H9 (cell line): ENCODE measurements around the gene CD47. TPM values are rescaled to one million over a fixed set of nuclear protein-coding genes. Genes with fewer than 3 reads are reported as not detected.

Source experiments
- DNase-seq: peaks from one replicate; pipeline ENCODE4 v3.0.0-alpha.2; 2017
- H2AFZ ChIP-seq: one replicate; pipeline ENCODE4 v1.6.1; 2013; ENCODE audit warnings: mild to moderate bottlenecking, low read length, control low read depth, moderate library complexity
- H2AK5ac ChIP-seq: 2 replicates; pipeline ENCODE4 v1.6.1; 2013; ENCODE audit warnings: low read length, control low read depth, mixed read lengths; ENCODE audit not compliant: insufficient read length
- H2BK120ac ChIP-seq: one replicate; pipeline ENCODE4 v1.6.1; 2013; ENCODE audit warnings: low read depth, mild to moderate bottlenecking, low read length, control low read depth, inconsistent platforms; ENCODE audit not compliant: poor library complexity, severe bottlenecking
- H2BK12ac ChIP-seq: 2 replicates; pipeline ENCODE4 v1.6.1; 2013; ENCODE audit warnings: low read length, control low read depth, mixed read lengths, low read depth; ENCODE audit not compliant: insufficient read length
- H2BK15ac ChIP-seq: 2 replicates; pipeline ENCODE4 v1.6.1; 2013; ENCODE audit warnings: low read depth, low read length, control low read depth
- H2BK20ac ChIP-seq: one replicate; pipeline ENCODE4 v1.6.1; 2013; ENCODE audit warnings: low read depth, mild to moderate bottlenecking, low read length, control low read depth, inconsistent platforms; ENCODE audit not compliant: poor library complexity, severe bottlenecking
- H2BK5ac ChIP-seq: 2 replicates; pipeline ENCODE4 v1.6.1; 2013; ENCODE audit warnings: low read length, control low read depth, mixed read lengths; ENCODE audit not compliant: insufficient read length
- H3K14ac ChIP-seq: 2 replicates; pipeline ENCODE4 v1.6.1; 2013; ENCODE audit warnings: low read length, control low read depth; ENCODE audit not compliant: insufficient read depth
- H3K18ac ChIP-seq: 2 replicates; pipeline ENCODE4 v1.6.1; 2013; ENCODE audit warnings: low read depth, mild to moderate bottlenecking, mixed read lengths, low read length, control low read depth; ENCODE audit not compliant: insufficient read length
- H3K23ac ChIP-seq: 2 replicates; pipeline ENCODE4 v1.6.1; 2013; ENCODE audit warnings: low read length, control low read depth, mixed read lengths, low read depth; ENCODE audit not compliant: insufficient read length
- H3K23me2 ChIP-seq: 2 replicates; pipeline ENCODE4 v1.6.1; 2013; ENCODE audit warnings: low read depth, mild to moderate bottlenecking, mixed read lengths, low read length, control low read depth; ENCODE audit not compliant: insufficient read length, poor library complexity, severe bottlenecking
- H3K27ac ChIP-seq: 2 replicates; pipeline ENCODE4 v1.5.1; 2013; ENCODE audit warnings: low read length, control low read depth, mixed read lengths, low read depth; ENCODE audit not compliant: insufficient read length
- H3K27me3 ChIP-seq: 2 replicates; pipeline ENCODE4 v1.6.1; 2013; ENCODE audit warnings: low read length, control low read depth, inconsistent platforms; ENCODE audit not compliant: insufficient read depth
- H3K4ac ChIP-seq: 2 replicates; pipeline ENCODE4 v1.6.1; 2013; ENCODE audit warnings: low read depth, mild to moderate bottlenecking, control low read depth, inconsistent platforms, low read length, moderate library complexity
- H3K4me1 ChIP-seq: 2 replicates; pipeline ENCODE4 v1.6.1; 2013; ENCODE audit warnings: low read length, control low read depth, inconsistent platforms; ENCODE audit not compliant: insufficient read depth
- H3K4me2 ChIP-seq: 2 replicates; pipeline ENCODE4 v1.6.1; 2013; ENCODE audit warnings: low read length, control low read depth, mixed read lengths; ENCODE audit not compliant: insufficient read length, insufficient read depth
- H3K56ac ChIP-seq: 2 replicates; pipeline ENCODE4 v1.6.1; 2013; ENCODE audit warnings: low read depth, mild to moderate bottlenecking, mixed read lengths, low read length, control low read depth; ENCODE audit not compliant: insufficient read length
- H3K79me1 ChIP-seq: 2 replicates; pipeline ENCODE4 v1.6.1; 2013; ENCODE audit warnings: low read depth, mild to moderate bottlenecking, moderate library complexity, low read length, control low read depth, inconsistent platforms; ENCODE audit not compliant: insufficient read depth, poor library complexity, severe bottlenecking
- H3K79me2 ChIP-seq: 2 replicates; pipeline ENCODE4 v1.6.1; 2013; ENCODE audit warnings: low read length, control low read depth, inconsistent platforms; ENCODE audit not compliant: insufficient read depth
- H3K9ac ChIP-seq: 2 replicates; pipeline ENCODE4 v1.6.1; 2013; ENCODE audit warnings: low read length, control low read depth, mixed read lengths; ENCODE audit not compliant: insufficient read length; ENCODE audit errors: extremely low read depth
- H3K9me3 ChIP-seq: one replicate; pipeline ENCODE4 v1.6.1; 2013; ENCODE audit warnings: low read depth, low read length, inconsistent platforms; ENCODE audit not compliant: control insufficient read depth
- H3T11ph ChIP-seq: one replicate; pipeline ENCODE4 v1.6.1; 2013; ENCODE audit warnings: mild to moderate bottlenecking, low read length, control low read depth, inconsistent platforms
- H4K20me1 ChIP-seq: one replicate; pipeline ENCODE4 v1.6.1; 2013; ENCODE audit not compliant: control insufficient read depth, insufficient read length, insufficient read depth
- H4K5ac ChIP-seq: 2 replicates; pipeline ENCODE4 v1.6.1; 2013; ENCODE audit warnings: low read depth, mild to moderate bottlenecking, mixed read lengths, low read length, control low read depth; ENCODE audit not compliant: insufficient read length
- H4K8ac ChIP-seq: replicated peaks from 2 replicates; pipeline ENCODE4 v1.6.1; 2013; ENCODE audit warnings: low read length, control low read depth, mixed read lengths, low read depth; ENCODE audit not compliant: insufficient read length
- H4K91ac ChIP-seq: 2 replicates; pipeline ENCODE4 v1.6.1; 2013; ENCODE audit warnings: low read depth, mild to moderate bottlenecking, moderate library complexity, mixed read lengths, low read length, control low read depth; ENCODE audit not compliant: insufficient read length
- H3K27ac Mint-ChIP-seq, 3 experiments: 2 replicates in 2 of 3; 3 replicates in 1 of 3; pipeline ENCODE4 v1.8.0; 2020 to 2021; ENCODE audit warnings: mixed read lengths in 3 of 3, mild to moderate bottlenecking in 1 of 3, moderate library complexity in 1 of 3
- H3K27me3 Mint-ChIP-seq: 2 replicates; pipeline ENCODE4 v1.8.0; 2021; ENCODE audit warnings: low read depth, mild to moderate bottlenecking, moderate library complexity, mixed read lengths
- H3K36me3 Mint-ChIP-seq, 3 experiments: 2 replicates in 2 of 3; 3 replicates in 1 of 3; pipeline ENCODE4 v1.8.0; 2020 to 2021; ENCODE audit warnings: low read depth in 3 of 3, mixed read lengths in 3 of 3; ENCODE audit not compliant: insufficient read depth in 1 of 3
- H3K4me1 Mint-ChIP-seq, 2 experiments: 2 replicates each; pipeline ENCODE4 v1.8.0; 2020; ENCODE audit warnings: mixed read lengths in 2 of 2
- H3K4me3 Mint-ChIP-seq, 2 experiments: 2 replicates in 1 of 2; 3 replicates in 1 of 2; pipeline ENCODE4 v1.8.0; 2020 to 2021; ENCODE audit warnings: mild to moderate bottlenecking in 2 of 2, mixed read lengths in 2 of 2, moderate library complexity in 1 of 2
- H3K9me3 Mint-ChIP-seq, 2 experiments: 2 replicates in 1 of 2; 3 replicates in 1 of 2; pipeline ENCODE4 v1.8.0; 2020; ENCODE audit warnings: mild to moderate bottlenecking in 2 of 2, mixed read lengths in 2 of 2, moderate library complexity in 1 of 2
- WGBS: extraction: QIAGEN DNeasy Blood & Tissue Kit; methylation state at CpG from one replicate; pipeline ENCODE4 v1.1.7; 2013; ENCODE audit warnings: missing lambda C conversion rate, low lambda C conversion rate, mixed read lengths; ENCODE audit not compliant: insufficient read length; ENCODE audit errors: extremely low coverage; 5-methylcytosine and 5-hydroxymethylcytosine counted together
- total RNA-seq: library from RNA; stranded (reverse); gene quantifications from 2 replicates; pipeline ENCODE4 v1.2.1, GENCODE V29; 2021
- TF ChIP-seq, protein P1 (sequence below): fragments of 200-600 bp; sonication (generic); conservative IDR thresholded peaks from 3 replicates; pipeline ENCODE4 v1.8.0; 2021; ENCODE audit warnings: antibody characterized with exemption, mild to moderate bottlenecking

The CD47 gene
- total RNA-seq, 1 experiment from 2014 or later, result 15.4 TPM

DNA sequence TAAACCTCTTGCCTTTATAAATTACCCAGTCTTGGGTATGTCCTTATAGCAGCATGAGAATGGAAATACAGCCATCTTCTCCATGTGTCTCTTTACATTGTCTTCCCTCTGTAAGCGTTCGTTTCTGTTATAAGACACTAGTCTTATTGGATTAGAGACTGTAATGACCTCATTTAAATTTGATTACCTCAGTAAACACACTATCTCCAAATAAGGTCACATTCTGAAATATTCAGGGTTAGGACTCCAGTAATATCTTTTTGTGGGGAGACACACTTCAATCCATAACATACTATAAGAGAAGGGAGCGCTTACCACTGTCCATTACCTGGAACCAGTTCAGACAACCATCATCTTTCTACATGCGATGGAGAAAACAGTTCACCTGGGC, 34.3 kb upstream of the CD47 start:
- Histone ChIP-seq H2AFZ (no peak overlapping the region), H3K4me2 (no peak overlapping the region), H4K20me1 (no peaks in the 10 kb centered on the region), H3K79me1 (no peaks in the 10 kb centered on the region), H3K27me3 (no peaks in the 10 kb centered on the region), H3K18ac (no peak overlapping the region), H4K8ac (no peak overlapping the region), H3K79me2 (no peaks in the 10 kb centered on the region), H2AK5ac (no peak overlapping the region), H2BK20ac (no peak overlapping the region), H4K91ac (no peak overlapping the region), H3K9me3 (no peaks in the 10 kb centered on the region), H2BK12ac (no peak overlapping the region), H2BK15ac (no peak overlapping the region), H3K56ac (no peak overlapping the region), H3T11ph (no peak overlapping the region), H3K23ac (no peak overlapping the region), H3K9ac (no peak overlapping the region), H4K5ac (no peak overlapping the region), H3K4me1 (peaks cover 4% of the 10 kb centered on the region; the same call in 1 of the 2 replicates), H3K27ac (no peak overlapping the region), H3K14ac (no peak overlapping the region), H2BK5ac (no peak overlapping the region), H2BK120ac (no peak overlapping the region), H3K23me2 (no peaks in the 10 kb centered on the region), H3K4ac (no peak overlapping the region)
- Mint-ChIP-seq H3K36me3 (no peaks in the 10 kb centered on the region; a peak in 1 of 7 replicates), H3K4me3 (no peak overlapping the region), H3K27ac (no peak overlapping the region), H3K4me1 (peaks cover 15 to 16% of the 10 kb centered on the region in 2 experiments), H3K9me3 (no peaks in the 10 kb centered on the region; a peak in 1 of 5 replicates), H3K27me3 (no peaks in the 10 kb centered on the region; the same call in 1 of the 2 replicates)
- TF ChIP-seq, protein P1, sequence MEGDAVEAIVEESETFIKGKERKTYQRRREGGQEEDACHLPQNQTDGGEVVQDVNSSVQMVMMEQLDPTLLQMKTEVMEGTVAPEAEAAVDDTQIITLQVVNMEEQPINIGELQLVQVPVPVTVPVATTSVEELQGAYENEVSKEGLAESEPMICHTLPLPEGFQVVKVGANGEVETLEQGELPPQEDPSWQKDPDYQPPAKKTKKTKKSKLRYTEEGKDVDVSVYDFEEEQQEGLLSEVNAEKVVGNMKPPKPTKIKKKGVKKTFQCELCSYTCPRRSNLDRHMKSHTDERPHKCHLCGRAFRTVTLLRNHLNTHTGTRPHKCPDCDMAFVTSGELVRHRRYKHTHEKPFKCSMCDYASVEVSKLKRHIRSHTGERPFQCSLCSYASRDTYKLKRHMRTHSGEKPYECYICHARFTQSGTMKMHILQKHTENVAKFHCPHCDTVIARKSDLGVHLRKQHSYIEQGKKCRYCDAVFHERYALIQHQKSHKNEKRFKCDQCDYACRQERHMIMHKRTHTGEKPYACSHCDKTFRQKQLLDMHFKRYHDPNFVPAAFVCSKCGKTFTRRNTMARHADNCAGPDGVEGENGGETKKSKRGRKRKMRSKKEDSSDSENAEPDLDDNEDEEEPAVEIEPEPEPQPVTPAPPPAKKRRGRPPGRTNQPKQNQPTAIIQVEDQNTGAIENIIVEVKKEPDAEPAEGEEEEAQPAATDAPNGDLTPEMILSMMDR, result no peak
- DNase-seq, result no peak
- WGBS, result no CpG with 5 or more reads among the region's 4 CpGs
